PFSK-1 (cell line): Measurements from ENCODE around the gene HYCC2.

Experiments used
- POLR2AphosphoS5 ChIP-seq: IDR thresholded peaks from 2 replicates; pipeline ENCODE4 v1.6.1; 2012; ENCODE audit warnings: low read depth, mild to moderate bottlenecking, control low read depth, low read length, moderate library complexity
- REST ChIP-seq, 2 experiments: IDR thresholded peaks; 2 replicates each; pipeline versions ENCODE4 v1.6.1 to v1.8.0; 2011 to 2012; ENCODE audit warnings: low read depth in 2 of 2, low read length in 2 of 2, control low read depth in 1 of 2, inconsistent platforms in 1 of 2, mild to moderate bottlenecking in 1 of 2, moderate library complexity in 1 of 2; ENCODE audit not compliant: insufficient read depth in 1 of 2
- TAF1 ChIP-seq: IDR thresholded peaks from 2 replicates; pipeline ENCODE4 v1.6.1; 2012; ENCODE audit warnings: low read length, control low read depth, borderline replicate concordance; ENCODE audit not compliant: insufficient read depth

GRCh38 chr2:201038855-201039254 is 32.6 kb downstream of the HYCC2 start:
- no peak for TF ChIP-seq REST (IDR thresholded peaks at IDR 0.05; ENCODE audit: insufficient read depth in 1 of 2, low read depth in 2 of 2, low read length in 2 of 2)
- TF ChIP-seq POLR2AphosphoS5: no peak
- TF ChIP-seq TAF1: no peak
